Measurements from ENCODE around the gene IDI2. TPM values are rescaled to one million over a fixed set of nuclear protein-coding genes. Genes with fewer than 3 reads are reported as not detected.

Gene IDI2
- total RNA-seq, 2 experiments from 2014 or later, result not detected

- Mint-ChIP-seq H3K27ac (peak overlapping the region; percentile 78), H3K4me1 (ENCODE audit: low read depth) (peaks cover 73% of the 10 kb centered on the region), H3K36me3 (ENCODE audit: low read depth) (peaks cover 21% of the 10 kb centered on the region), H3K4me3 (no peak overlapping the region), H3K27me3 (no peaks in the 10 kb centered on the region), H3K9me3 (no peaks in the 10 kb centered on the region)
- no peak for ATAC-seq
- no peak for TF ChIP-seq CTCF (IDR thresholded peaks at IDR 0.05)
- POLR2A ChIA-PET, result interaction anchor here (1.7 kb wide), 1 partner anchor 10 kb away, joined by 15 read pairs; the partner anchor contains the start of gene IDI1
- intact Hi-C loops (cut with micrococcal nuclease), result no loop called here
- CTCF ChIA-PET, result interaction anchor here (1.1 kb wide), 1 partner anchor 11 kb away, joined by 3 read pairs; the partner anchor contains the start of gene IDI1
- DNase-seq, result no peak
Observed at GRCh38 chr10:1059902-1060301, 34.2 kb upstream of the IDI2 start.

GRCh38 chr10:1058017-1058416, 32.4 kb upstream of the IDI2 start:
- Mint-ChIP-seq H3K4me3 (peak overlapping the region; percentile 97), H3K36me3 (ENCODE audit: low read depth) (peaks cover 20% of the 10 kb centered on the region), H3K27ac (peak overlapping the region; percentile 90), H3K27me3 (no peaks in the 10 kb centered on the region), H3K9me3 (no peaks in the 10 kb centered on the region), H3K4me1 (ENCODE audit: low read depth) (peaks cover 75% of the 10 kb centered on the region)
- POLR2A ChIA-PET, result interaction anchor here (0.8 to 1.8 kb wide), 5 partner anchors 9 to 251 kb away, joined by 3 to 15 read pairs (median 3); partner anchors contain the start of gene IDI1
- intact Hi-C loops (cut with micrococcal nuclease), result no loop called here
- CTCF ChIA-PET, result interaction anchor here (0.9 kb wide), 1 partner anchor 15 kb away, joined by 3 read pairs; no protein-coding TSS in a partner anchor
- no peak for DNase-seq
- ATAC-seq, result no peak
- no peak for TF ChIP-seq CTCF (IDR thresholded peaks at IDR 0.05)

- no peak for DNase-seq
- ChIA-PET POLR2A (interaction anchor here (0.8 to 2.4 kb wide), 6 partner anchors 8 to 250 kb away, joined by 3 to 17 read pairs (median 4); partner anchors contain the start of gene IDI1), CTCF (interaction anchor here (0.9 kb wide), 1 partner anchor 14 kb away, joined by 3 read pairs; no protein-coding TSS in a partner anchor)
- Mint-ChIP-seq H3K27me3 (no peaks in the 10 kb centered on the region), H3K9me3 (no peaks in the 10 kb centered on the region), H3K27ac (peak overlapping the region; percentile 90), H3K4me1 (ENCODE audit: low read depth) (peaks cover 74% of the 10 kb centered on the region), H3K4me3 (peak overlapping the region; percentile 97), H3K36me3 (ENCODE audit: low read depth) (peaks cover 26% of the 10 kb centered on the region)
- no peak for TF ChIP-seq CTCF (IDR thresholded peaks at IDR 0.05)
- intact Hi-C loops (cut with micrococcal nuclease), result no loop called here
- peak; percentile 15 for ATAC-seq
Observed at GRCh38 chr10:1057106-1057657, 31.5 kb upstream of the IDI2 start.

- DNase-seq (peak; percentile 90), ATAC-seq (peak; percentile 95)
- no peaks in the 10 kb centered on the region for H3K27me3 Mint-ChIP-seq
- no peak for TF ChIP-seq CTCF (IDR thresholded peaks at IDR 0.05)
- intact Hi-C loops (cut with micrococcal nuclease), result no loop called here
- H3K9me3 Mint-ChIP-seq, result no peaks in the 10 kb centered on the region
- peak within 1 kb of the TSS; percentile 97 for H3K4me3 Mint-ChIP-seq
- H3K27ac Mint-ChIP-seq, result peak within 1 kb of the TSS; percentile 93
- ChIA-PET CTCF (interaction anchor here (1.5 kb wide), 1 partner anchor 9 kb away, joined by 4 read pairs; no protein-coding TSS in a partner anchor), POLR2A (interaction anchor here (0.8 to 2.4 kb wide), 5 partner anchors 13 to 71 kb away, joined by 3 to 17 read pairs (median 3); partner anchors contain the start of gene GTPBP4)
- H3K36me3 Mint-ChIP-seq (ENCODE audit: low read depth), result peaks cover 32% of the 10 kb centered on the region
- H3K4me1 Mint-ChIP-seq (ENCODE audit: low read depth), result peaks cover 73% of the 10 kb centered on the region
Observed at GRCh38 chr10:1056326-1057105, 30.9 kb upstream of the IDI2 start, which contains the start of gene WDR37. Gene WDR37, plus strand, starts transcription at chr10:1056385. Its CDS starts 15,771 bp downstream, at chr10:1072156.
